Measurements from ENCODE around the gene TNFRSF9. TPM values are rescaled to one million over a fixed set of nuclear protein-coding genes. Genes with fewer than 3 reads are reported as not detected.
"Not testable (repeated sequence)": the region's sequence is repeated elsewhere in the genome, so short reads cannot be mapped to it uniquely, and the experiment has no call there.

Gene TNFRSF9
- total RNA-seq, 1 experiment from 2014 or later = not detected

- Mint-ChIP-seq H3K36me3 (no peaks in the 10 kb centered on the region), H3K27me3 (ENCODE audit: low read depth) (no peaks in the 10 kb centered on the region), H3K9me3 (no peaks in the 10 kb centered on the region), H3K4me3 (no peak overlapping the region), H3K4me1 (no peaks in the 10 kb centered on the region), H3K27ac (no peak overlapping the region)
- ChIA-PET CTCF (interaction anchor here (0.5 to 1.4 kb wide), 2 partner anchors 16 to 250 kb away, joined by 4 read pairs; no protein-coding TSS in a partner anchor), POLR2A (no interaction called here)
- no peak for ATAC-seq
- DNase-seq (ENCODE audit: low spot score) = no peak
- TF ChIP-seq, protein P1, sequence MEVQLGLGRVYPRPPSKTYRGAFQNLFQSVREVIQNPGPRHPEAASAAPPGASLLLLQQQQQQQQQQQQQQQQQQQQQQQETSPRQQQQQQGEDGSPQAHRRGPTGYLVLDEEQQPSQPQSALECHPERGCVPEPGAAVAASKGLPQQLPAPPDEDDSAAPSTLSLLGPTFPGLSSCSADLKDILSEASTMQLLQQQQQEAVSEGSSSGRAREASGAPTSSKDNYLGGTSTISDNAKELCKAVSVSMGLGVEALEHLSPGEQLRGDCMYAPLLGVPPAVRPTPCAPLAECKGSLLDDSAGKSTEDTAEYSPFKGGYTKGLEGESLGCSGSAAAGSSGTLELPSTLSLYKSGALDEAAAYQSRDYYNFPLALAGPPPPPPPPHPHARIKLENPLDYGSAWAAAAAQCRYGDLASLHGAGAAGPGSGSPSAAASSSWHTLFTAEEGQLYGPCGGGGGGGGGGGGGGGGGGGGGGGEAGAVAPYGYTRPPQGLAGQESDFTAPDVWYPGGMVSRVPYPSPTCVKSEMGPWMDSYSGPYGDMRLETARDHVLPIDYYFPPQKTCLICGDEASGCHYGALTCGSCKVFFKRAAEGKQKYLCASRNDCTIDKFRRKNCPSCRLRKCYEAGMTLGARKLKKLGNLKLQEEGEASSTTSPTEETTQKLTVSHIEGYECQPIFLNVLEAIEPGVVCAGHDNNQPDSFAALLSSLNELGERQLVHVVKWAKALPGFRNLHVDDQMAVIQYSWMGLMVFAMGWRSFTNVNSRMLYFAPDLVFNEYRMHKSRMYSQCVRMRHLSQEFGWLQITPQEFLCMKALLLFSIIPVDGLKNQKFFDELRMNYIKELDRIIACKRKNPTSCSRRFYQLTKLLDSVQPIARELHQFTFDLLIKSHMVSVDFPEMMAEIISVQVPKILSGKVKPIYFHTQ (CRISPR knock-in tag; IDR thresholded peaks at IDR 0.05) = no peak
- TF ChIP-seq GRHL2 (CRISPR knock-in tag; IDR thresholded peaks at IDR 0.05; ENCODE audit: insufficient replicate concordance, severe bottlenecking) = no peak
- TF ChIP-seq ZNF219 (CRISPR knock-in tag; IDR thresholded peaks at IDR 0.05; ENCODE audit: borderline replicate concordance) = no peak
- TF ChIP-seq, protein P2, sequence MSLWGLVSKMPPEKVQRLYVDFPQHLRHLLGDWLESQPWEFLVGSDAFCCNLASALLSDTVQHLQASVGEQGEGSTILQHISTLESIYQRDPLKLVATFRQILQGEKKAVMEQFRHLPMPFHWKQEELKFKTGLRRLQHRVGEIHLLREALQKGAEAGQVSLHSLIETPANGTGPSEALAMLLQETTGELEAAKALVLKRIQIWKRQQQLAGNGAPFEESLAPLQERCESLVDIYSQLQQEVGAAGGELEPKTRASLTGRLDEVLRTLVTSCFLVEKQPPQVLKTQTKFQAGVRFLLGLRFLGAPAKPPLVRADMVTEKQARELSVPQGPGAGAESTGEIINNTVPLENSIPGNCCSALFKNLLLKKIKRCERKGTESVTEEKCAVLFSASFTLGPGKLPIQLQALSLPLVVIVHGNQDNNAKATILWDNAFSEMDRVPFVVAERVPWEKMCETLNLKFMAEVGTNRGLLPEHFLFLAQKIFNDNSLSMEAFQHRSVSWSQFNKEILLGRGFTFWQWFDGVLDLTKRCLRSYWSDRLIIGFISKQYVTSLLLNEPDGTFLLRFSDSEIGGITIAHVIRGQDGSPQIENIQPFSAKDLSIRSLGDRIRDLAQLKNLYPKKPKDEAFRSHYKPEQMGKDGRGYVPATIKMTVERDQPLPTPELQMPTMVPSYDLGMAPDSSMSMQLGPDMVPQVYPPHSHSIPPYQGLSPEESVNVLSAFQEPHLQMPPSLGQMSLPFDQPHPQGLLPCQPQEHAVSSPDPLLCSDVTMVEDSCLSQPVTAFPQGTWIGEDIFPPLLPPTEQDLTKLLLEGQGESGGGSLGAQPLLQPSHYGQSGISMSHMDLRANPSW (CRISPR knock-in tag; conservative IDR thresholded peaks at IDR 0.05; ENCODE audit: low read depth) = no peak
- TF ChIP-seq KAT7 (CRISPR knock-in tag; IDR thresholded peaks at IDR 0.05; ENCODE audit: borderline replicate concordance) = no peak
- TF ChIP-seq TEAD4 (CRISPR knock-in tag; IDR thresholded peaks at IDR 0.05) = no peak
- TF ChIP-seq, protein P3, sequence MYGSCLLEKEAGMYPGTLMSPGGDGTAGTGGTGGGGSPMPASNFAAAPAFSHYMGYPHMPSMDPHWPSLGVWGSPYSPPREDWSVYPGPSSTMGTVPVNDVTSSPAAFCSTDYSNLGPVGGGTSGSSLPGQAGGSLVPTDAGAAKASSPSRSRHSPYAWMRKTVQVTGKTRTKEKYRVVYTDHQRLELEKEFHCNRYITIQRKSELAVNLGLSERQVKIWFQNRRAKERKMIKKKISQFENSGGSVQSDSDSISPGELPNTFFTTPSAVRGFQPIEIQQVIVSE (CRISPR knock-in tag; IDR thresholded peaks at IDR 0.05; ENCODE audit: borderline replicate concordance) = no peak
- no peak for TF ChIP-seq FOXP1 (CRISPR knock-in tag; IDR thresholded peaks at IDR 0.05; ENCODE audit: borderline replicate concordance)
- TF ChIP-seq NFE2L1 (CRISPR knock-in tag; IDR thresholded peaks at IDR 0.05) = no peak
- TF ChIP-seq, protein P4, sequence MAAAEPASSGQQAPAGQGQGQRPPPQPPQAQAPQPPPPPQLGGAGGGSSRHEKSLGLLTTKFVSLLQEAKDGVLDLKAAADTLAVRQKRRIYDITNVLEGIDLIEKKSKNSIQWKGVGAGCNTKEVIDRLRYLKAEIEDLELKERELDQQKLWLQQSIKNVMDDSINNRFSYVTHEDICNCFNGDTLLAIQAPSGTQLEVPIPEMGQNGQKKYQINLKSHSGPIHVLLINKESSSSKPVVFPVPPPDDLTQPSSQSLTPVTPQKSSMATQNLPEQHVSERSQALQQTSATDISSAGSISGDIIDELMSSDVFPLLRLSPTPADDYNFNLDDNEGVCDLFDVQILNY (CRISPR knock-in tag; IDR thresholded peaks at IDR 0.05) = no peak
Measured at GRCh38 chr1:7919880-7920279, 20.8 kb downstream of the TNFRSF9 start.

- H3K4me3 Mint-ChIP-seq; H3K27me3 Mint-ChIP-seq (ENCODE audit: low read depth); ATAC-seq; H3K36me3 Mint-ChIP-seq; POLR2A ChIA-PET; DNase-seq (ENCODE audit: low spot score); CTCF ChIA-PET; H3K9me3 Mint-ChIP-seq; H3K27ac Mint-ChIP-seq: not testable (repeated sequence)
- peaks cover 14% of the 10 kb centered on the region for H3K4me1 Mint-ChIP-seq
Measured at GRCh38 chr1:7917971-7918370, 22.7 kb downstream of the TNFRSF9 start.

GRCh38 chr1:7916501-7916830, 24.2 kb downstream of the TNFRSF9 start:
- no peaks in the 10 kb centered on the region for H3K9me3 Mint-ChIP-seq
- no peak overlapping the region for H3K27ac Mint-ChIP-seq
- ATAC-seq (no peak), DNase-seq (ENCODE audit: low spot score) (no peak)
- ChIA-PET CTCF (interaction anchor here (0.7 to 1.3 kb wide), 2 partner anchors 108 to 249 kb away, joined by 3 read pairs; no protein-coding TSS in a partner anchor), POLR2A (no interaction called here)
- TF ChIP-seq, protein P5, sequence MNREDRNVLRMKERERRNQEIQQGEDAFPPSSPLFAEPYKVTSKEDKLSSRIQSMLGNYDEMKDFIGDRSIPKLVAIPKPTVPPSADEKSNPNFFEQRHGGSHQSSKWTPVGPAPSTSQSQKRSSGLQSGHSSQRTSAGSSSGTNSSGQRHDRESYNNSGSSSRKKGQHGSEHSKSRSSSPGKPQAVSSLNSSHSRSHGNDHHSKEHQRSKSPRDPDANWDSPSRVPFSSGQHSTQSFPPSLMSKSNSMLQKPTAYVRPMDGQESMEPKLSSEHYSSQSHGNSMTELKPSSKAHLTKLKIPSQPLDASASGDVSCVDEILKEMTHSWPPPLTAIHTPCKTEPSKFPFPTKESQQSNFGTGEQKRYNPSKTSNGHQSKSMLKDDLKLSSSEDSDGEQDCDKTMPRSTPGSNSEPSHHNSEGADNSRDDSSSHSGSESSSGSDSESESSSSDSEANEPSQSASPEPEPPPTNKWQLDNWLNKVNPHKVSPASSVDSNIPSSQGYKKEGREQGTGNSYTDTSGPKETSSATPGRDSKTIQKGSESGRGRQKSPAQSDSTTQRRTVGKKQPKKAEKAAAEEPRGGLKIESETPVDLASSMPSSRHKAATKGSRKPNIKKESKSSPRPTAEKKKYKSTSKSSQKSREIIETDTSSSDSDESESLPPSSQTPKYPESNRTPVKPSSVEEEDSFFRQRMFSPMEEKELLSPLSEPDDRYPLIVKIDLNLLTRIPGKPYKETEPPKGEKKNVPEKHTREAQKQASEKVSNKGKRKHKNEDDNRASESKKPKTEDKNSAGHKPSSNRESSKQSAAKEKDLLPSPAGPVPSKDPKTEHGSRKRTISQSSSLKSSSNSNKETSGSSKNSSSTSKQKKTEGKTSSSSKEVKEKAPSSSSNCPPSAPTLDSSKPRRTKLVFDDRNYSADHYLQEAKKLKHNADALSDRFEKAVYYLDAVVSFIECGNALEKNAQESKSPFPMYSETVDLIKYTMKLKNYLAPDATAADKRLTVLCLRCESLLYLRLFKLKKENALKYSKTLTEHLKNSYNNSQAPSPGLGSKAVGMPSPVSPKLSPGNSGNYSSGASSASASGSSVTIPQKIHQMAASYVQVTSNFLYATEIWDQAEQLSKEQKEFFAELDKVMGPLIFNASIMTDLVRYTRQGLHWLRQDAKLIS (CRISPR knock-in tag; IDR thresholded peaks at IDR 0.05; ENCODE audit: borderline replicate concordance) = no peak
- no peak for TF ChIP-seq NFE2L1 (CRISPR knock-in tag; IDR thresholded peaks at IDR 0.05)
- no peak for TF ChIP-seq GTF2I (CRISPR knock-in tag; conservative IDR thresholded peaks at IDR 0.05)
- H3K36me3 Mint-ChIP-seq = no peaks in the 10 kb centered on the region
- peaks cover 21% of the 10 kb centered on the region for H3K4me1 Mint-ChIP-seq
- no peaks in the 10 kb centered on the region; the same call in 1 of the 2 replicates for H3K27me3 Mint-ChIP-seq (ENCODE audit: low read depth)
- H3K4me3 Mint-ChIP-seq = no peak overlapping the region
